Forelimb muscle (tissue), 1 donor: ENCODE measurements around the gene BTBD16. TPM values are rescaled to one million over a fixed set of nuclear protein-coding genes. Genes with fewer than 3 reads are reported as not detected.

Source experiments
- DNase-seq: peaks from one replicate; pipeline ENCODE4 v3.0.0-alpha.2; 2013; ENCODE audit warnings: low read depth
- polyA plus RNA-seq: library from polyadenylated mRNA; unstranded; fragments of 120-200 nt; gene quantifications from one replicate; pipeline ENCODE4 v1.2.1, GENCODE V29; 2013; ENCODE audit not compliant: insufficient read length

BTBD16 gene
- polyA plus RNA-seq, 1 donor = 0.13 TPM

DNA sequence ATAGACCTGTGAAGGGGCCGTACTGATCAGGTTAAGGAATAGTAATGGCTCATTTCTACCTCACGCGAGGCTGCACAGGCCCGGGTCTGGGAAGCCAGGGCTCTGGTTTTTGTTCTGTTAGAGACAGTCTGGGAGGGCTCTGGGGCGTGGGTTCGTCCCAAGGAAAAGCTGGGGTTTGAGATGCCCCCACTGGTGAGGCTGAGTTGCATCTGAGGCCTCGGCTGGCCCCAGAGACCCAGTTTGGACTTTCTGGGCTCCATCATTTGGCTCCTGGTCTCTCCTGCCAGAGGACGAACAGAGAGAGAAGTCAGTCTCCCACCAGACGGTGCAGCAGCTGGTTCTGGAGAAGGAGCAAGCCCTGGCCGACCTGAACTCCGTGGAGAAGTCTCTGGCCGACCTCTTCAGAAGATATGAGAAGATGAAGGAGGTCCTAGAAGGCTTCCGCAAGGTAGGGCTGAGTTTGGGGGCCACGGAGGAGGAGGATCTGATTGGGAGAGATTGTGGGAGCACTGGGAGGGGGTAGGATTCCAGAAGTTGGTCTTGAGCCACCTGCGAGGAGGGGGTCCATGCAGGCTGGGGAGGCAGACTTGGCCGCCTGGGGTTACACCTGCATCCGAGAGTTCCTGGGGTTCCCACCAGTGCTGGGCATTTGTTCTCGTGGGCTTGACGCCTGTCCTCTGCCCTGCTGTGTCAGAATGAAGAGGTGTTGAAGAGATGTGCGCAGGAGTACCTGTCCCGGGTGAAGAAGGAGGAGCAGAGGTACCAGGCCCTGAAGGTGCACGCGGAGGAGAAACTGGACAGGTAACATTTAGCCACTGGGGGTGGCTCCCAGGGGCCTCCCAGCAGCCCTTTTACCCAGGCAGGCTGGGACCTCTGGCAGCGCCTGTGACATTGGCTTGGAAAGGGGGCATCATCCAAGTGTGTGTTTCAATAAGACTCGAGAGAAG is 22.5 kb upstream of the BTBD16 start:
- DNase-seq = no peak

DNA sequence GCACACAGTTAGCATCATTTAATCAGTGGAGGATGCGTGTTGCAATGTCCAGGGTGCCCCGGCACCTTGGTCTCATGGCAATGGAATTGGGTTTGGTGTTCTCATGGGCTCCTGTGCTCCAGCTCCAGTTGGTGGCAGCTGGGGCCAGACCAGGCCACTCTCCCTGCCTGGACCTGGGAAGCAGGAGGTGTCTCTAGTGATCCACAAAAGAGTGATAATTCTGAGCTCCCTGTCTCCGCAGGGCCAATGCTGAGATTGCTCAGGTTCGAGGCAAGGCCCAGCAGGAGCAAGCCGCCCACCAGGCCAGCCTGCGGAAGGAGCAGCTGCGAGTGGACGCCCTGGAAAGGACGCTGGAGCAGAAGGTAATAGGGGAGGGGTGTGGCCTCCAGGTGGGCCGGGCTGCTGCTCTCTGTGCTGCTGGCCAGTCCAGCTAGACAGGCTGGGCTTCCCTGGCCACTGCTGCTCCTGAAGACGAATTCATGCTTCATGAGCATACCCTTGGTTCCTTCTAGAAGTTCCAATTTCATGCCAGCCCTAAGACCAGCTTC is 21.7 kb upstream of the BTBD16 start:
- no peak for DNase-seq

DNA sequence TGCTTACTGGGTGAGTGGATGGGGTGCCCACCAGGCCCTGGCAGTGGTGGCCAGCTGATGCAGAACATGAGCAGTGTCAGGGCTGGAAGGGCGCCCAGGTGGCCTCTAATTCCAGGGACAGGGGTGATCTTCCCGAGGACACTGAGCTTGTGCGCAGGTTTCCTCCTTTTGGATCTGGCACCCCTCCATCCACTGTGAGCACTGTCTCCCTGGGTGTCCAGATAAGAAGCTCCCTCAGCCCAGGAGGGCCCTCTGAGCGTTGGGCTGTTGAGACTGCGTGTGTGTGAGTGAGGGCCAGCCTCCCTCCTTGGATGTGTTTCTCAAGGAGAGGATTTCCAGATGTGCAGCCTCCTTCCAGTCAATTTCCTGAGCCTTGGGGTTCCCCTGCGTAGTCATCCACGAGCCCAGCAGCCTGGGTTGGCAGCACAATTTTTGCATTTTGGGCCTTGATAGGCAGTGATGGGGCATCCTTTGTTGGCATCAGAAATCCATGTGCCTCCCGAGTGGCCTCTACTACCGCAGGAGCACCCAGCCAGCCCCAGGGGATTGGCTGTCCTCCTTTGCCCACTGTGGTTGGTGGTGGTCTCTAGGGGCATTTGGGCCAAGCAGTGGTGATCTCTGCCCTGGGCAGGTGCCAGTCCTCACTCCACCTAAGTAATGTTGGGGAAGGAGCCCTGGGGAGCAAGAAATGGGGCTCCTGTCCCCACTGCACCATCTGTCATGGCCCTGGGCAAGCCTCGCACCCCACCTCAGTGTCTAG is 20.9 kb upstream of the BTBD16 start:
- no peak for DNase-seq

DNA sequence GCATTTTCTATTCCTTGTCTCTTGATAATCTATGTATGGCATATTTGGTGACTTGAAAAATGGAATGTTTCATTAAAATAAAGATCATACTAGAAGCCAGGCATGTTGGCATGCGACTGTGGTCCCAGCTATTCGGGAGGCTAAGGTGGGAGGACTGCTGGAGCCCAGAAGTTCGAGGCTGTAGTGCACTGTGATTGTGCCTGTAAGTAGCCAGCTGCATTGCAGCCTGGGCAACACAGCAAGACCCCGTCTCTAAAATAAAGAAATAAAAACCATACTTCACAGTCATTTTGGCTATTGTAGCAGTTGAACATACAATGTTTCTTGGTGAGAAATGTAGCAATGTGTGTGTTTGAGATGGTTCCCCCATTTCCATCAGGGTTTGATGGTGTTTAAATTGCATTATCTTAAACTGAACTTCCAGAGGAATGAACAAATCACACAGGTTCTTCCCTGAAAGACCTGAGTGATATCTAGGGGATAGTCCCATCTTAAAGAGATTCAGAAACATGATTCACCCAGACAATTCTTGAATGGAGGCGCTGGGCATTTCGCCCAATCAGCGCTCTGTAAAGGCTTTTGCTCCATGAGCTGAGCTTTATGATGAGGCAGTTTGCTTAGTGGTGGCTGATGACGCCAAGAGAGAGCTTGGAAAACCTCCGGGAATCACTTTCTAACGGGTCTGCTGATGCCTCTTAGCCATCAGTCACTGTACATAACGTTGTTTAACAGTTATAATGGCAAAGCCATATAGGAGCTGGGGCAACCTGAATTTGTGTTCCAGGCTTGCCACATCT is 19.4 kb upstream of the BTBD16 start:
- DNase-seq = no peak

DNA sequence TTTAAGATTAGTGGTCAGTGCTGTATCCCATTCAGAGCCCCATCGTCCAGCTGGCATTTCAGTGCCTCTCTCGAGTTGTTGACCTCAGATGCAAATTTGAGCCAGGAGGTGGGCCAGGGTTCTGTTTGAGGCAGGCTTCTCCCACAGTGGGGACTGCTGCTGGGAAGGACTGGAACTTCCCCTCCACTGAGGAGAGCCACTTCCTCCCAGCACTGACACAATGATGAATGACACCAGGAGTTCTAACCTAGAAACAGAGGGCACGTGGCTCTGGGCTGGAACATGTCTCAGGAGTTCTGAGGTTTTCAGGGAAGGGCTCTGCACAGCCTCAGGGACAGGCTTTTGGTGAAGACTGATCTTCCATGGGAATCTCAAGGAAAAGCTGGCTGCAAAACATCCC is 18.3 kb upstream of the BTBD16 start:
- DNase-seq = no peak

DNA sequence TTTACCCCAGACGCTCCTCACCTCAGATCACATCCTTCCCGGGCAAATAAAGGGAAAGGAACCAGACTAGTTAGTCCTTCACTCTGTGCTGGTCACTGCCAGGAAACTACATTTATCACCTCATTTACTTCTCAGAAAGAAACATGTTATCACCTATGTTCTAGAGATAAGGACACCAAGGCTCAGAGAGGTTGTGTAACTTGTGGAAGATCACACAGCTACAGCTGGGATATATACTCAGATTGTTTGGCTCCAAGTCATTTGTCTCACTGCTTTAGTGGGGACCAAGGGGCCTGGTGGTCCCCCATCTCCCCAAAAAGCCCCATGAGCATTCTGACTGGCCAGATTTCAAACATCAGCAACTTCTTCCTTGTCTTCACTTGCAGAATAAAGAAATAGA is 17.5 kb upstream of the BTBD16 start:
- no peak for DNase-seq

DNA sequence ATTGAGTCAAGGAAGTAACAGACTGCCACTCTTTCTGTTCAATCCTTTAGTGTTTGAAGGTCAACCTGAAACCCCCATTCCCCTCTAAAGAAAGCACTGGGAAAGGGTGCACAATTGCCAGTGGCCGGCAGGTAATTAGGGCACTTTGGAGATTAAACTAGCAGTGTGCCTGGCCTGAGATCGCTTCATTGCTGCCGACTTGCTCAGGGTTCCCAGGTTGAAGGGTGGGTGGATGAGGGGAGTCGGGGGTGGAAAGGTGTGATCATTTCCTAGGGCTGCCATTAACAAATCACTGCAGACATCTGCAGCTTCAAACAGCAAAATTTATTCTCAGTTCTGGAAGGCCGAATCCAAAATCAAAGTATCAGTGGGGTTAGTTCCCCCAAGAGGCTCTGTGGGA is 16.3 kb upstream of the BTBD16 start:
- DNase-seq = no peak

DNA sequence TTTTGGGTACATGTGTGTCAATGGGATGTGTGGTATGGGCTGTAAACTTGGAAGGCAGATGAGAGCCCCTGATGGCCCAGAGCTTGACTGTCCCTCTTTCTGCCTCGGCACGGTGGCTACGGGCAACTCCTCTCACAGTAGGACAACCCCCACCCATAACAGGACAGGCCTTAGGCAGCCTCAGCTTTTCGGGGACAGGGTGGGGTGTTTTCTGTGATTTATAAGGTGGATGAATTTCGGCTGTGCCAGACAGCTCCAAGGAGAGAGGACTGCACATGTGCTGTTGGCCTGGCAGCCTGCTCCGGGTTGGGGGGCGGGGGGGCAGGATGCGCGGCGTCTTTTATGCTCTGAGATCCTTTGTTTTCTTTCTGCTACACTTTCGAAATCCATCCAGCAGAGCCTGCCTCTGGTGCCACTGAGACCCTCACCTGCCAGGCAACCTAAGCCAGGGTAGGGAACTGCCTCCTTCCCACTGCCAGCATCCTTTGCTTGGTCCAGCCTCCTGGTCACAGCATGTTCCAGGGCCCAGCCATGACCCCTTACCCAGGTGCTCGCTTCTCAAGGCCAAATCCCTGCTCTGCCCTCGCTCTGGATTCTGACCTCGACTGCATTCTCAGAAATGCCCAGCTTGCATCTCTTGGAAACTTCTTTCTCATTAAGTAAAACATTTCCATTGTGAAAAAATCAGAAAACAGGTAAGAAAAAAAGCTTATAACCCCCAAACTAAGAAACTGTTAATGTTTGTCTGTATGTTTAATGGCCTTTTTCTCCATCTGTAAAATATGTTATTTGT is 15.4 kb upstream of the BTBD16 start:
- DNase-seq = no peak

DNA sequence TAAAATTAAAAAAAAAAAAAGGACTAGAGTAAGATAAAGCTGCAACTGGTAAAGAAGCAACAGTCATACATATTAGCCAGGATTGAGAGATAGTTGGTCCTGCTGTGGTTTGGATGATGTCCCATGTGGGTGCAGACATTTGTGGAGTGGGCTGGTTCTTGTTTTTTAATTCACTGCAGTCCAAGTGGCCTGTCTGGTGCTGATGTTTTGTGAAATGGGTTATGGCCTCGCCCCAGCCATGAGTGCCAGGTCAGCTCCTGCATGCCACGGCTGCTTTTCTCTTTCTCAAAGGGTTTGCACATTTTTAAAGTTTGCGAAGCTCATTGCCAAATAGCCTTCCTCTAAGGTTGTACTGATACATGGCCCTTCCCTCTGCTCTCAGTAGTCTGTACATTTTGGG is 14.1 kb upstream of the BTBD16 start:
- DNase-seq = no peak

DNA sequence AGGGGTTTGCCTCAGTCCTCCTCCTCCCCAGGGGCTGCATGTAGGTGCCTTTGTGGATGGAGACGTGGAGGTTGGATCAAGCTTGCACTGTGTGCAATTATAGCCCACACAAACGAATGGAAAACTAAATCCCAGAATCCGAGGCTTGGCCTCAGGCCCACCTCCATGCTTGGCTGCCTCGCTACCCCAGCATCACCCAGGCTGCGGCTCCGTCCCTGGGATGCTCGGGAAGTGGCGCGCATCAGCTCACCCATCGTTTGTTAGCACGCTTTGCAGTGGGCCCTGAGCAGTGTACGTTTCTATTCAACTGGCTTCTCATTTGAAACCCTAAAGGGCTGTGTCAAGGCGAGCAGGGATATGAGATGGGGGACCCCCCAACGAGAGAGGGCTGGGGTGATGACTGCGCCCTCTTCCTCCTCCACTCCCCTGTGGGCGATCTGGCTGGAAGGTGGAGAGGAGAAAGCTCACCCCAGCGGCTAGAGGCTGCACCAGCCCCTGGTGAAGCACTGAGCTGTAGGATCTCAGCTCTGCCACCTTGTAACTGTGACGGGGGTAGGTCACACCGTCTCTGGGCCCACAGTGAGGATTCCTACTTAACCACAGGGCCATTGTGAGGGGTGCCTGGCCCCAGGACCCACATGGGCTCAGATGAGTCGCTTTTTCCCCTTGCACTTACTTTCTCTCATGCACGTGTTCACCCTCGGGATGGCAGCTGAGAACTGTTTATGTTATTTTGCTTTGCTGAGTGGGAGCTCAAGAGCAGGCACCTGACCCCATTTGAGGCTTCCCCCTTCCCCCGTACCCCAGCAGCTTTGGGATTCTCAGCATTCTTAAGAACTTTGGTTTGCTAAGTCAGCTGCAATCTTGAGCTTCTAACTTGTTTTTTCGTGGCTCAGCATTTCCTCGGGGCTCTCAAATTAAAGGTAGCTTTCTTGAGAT is 12.7 kb upstream of the BTBD16 start:
- DNase-seq = no peak

DNA sequence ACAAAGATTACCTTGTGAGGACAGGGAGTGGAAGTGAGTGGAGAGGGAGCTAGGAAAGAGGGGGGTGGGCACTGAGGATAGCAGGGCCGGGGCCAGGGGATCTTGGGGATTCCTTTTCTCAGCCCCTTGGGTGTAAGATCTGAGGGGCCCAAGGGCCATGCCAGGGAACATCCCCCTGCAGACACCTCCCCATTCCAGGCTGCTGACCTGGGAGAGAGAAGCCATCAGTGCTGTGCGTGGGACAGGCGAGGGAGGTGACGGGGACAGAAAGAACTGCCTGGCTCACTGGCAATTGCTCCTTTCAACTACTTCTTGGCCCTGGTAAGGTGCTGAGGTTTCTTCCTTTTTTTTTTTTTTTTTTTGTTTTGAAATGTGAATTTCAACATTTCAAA is 12.0 kb upstream of the BTBD16 start:
- no peak for DNase-seq

DNA sequence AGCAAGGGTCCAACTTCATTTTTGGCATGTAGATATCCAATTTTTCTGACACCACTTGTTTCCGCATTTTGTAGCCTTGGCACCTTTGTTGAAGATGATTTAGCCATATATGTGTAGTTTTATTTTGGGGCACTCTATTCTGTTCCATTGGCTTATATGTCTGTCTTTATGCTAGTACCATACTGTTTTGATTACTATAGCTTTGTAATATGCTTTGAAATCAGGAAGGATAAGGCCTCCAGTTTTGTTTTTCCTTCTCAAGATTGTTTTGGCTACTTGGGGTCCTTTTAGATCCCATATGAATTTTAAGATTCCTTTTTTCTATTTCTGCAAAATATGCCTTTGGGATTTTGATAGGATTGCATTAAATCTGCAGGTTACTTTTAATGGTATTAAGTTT is 9.5 kb upstream of the BTBD16 start:
- DNase-seq = no peak

DNA sequence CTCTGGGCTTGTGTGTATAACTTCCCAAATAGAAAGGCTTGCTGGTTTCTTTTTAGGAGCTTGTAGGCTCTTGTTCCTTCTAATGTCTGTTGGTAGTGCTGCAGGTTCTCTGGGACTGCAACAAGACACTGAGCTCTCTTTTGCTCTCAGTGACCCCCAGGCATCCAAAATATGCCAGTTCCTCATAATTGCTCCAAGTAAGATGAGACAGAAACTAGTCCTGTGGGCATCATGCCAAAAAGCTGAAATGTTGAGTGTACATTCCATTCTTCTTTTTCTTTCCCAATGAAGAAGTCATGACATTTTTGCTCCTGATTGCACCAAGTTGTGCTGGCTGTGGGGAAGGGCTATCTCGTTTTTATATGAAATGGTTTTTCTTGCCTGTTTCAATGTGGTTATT is 7.1 kb upstream of the BTBD16 start:
- no peak for DNase-seq

DNA sequence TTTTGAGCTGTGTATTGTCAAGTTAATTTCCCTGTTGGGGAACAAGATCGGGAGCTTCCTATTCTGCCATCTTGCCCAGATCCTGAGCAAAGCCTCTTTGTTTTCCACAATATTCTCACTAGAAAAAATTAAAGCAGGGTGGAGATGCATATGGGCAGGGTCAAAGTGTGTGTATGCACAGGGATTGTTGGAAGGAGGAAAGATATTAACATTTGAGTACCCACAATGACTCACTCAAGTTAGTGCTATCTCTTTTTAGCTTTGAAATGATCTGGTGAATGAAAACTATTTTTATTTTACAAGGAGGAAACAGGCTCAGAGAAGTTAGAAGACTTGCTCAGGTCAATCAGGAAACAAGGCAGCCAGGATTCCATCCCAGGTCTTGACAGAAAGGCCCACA is 6.7 kb upstream of the BTBD16 start:
- no peak for DNase-seq

DNA sequence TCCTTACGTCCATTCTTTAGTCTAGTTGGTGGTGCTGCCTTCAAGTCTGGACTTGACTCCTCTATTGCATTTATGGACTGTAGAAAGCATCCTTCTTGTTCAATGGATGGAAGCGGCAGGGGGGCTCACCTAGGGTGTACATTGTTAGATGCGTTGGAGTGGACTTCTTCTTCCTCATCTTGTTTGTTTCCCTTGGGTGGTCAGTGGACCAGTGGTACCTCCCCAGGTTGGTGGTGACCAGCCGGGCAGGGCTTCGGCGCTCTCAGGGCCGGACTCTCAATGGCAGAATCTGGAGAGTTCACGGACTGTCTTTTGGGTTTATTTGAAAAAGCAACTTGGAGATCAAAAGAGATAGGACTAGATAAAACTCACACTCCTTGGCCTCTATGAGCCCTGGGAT is 6.2 kb upstream of the BTBD16 start:
- no peak for DNase-seq

DNA sequence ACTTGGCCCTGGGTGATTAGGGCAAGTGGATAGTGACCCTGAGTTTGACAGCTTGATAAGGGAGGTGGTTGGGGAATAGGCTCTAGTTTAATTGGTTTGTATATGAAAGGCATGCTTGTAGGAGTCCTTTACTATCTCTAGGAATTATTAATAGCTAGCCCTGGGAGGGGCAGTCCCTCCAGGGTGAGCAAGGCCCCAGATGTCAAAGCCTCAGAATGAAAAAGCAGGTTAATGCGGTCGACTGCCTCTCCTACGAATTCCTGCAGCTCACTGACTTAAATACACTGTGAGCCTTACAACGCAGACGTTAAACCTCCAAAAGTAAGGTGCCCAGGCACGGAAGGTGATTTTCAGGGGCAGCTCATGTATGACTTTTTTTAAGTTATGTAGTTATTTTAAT is 5.2 kb upstream of the BTBD16 start:
- no peak for DNase-seq

DNA sequence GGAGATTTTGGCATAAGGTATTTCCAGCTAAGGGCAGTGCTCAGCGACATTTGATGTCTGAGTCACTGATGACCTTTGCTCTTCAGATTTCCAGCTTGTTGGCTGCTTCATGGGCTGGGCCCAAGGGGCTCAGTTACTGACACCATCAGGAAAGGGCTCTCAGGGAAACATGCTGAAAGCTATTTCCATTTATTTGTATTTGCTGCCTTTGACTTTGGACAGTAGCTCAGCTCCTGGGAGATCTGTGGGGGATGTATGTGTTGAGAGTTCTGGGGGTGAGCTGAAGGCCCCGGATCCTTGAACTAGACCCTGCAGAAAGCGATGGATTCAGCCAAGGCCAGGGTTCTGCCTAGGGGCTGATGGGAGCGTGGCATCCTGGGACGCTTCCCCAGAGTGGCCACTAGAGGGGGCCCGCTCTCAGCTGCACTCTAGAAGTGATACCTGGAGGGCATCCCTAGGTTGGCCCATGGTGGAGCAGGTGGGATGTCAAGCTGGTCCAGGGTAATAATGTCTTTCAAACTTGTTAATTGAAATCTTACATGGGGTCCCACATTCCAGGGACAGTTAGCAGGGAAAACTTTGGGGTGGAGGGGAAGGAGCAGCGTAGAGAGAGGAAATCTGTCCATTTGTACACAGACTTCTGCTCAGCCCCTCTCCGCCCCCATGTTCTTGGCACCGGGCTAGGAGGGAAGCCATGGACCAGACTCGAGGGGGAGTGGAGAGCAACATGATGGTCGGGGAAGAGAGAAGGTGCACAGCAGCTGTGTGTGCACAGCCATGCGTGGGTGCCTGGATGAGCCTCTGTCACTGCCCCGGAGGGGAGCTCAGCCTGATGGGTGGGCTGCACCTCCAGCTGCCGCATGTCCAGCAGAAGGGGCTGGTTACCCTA is 3.0 kb upstream of the BTBD16 start:
- no peak for DNase-seq

DNA sequence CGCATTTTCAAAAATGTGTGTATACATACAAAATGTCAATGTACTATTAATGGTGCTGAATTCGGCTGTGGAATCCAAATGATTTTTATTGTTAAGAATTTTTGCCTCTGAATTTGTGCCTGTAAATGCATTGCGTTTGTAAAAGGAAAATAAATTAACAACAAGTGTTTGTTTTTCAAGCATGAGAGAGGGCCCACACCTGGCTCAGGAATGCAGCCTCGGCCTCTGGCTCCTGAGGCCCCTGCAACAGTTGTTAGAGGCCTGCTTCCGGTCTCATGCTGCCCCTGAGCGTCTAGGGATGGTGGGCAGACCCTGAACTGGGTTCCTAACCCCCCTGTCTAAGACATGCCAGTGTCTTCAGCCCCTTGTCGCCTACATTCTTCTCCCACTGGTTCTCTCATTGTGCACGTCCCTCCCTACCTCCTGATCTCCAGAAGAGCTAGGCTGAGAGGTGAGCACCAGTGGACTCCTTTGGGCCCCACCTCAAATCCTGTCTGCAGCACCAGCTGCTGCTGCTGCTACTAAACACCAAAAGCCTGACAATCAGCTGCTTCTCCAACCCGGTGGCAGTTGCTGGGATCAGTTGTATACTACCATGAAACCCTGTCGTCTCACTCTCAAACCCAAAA is 1.9 kb upstream of the BTBD16 start:
- DNase-seq = no peak
